HG03342 (cell line): Measurements from ENCODE around the gene NYAP1.
"Not testable (repeated sequence)": the region's sequence is repeated elsewhere in the genome, so short reads cannot be mapped to it uniquely, and the experiment has no call there.

ENCODE experiments used
- ATAC-seq: cut with Tn5 transposase; IDR thresholded peaks from one replicate; pipeline ENCODE4 v1.9.1; 2021; ENCODE audit warnings: mild to moderate bottlenecking, moderate library complexity; ENCODE audit not compliant: unreplicated experiment

The NYAP1 gene

GRCh38 chr7:100540073-100540723 lies 56.5 kb downstream of the NYAP1 start:
- no peak for ATAC-seq

- not testable (repeated sequence) for ATAC-seq
These were observed 57.6 kb downstream of the NYAP1 start for GRCh38 chr7:100541309-100541708.

DNA sequence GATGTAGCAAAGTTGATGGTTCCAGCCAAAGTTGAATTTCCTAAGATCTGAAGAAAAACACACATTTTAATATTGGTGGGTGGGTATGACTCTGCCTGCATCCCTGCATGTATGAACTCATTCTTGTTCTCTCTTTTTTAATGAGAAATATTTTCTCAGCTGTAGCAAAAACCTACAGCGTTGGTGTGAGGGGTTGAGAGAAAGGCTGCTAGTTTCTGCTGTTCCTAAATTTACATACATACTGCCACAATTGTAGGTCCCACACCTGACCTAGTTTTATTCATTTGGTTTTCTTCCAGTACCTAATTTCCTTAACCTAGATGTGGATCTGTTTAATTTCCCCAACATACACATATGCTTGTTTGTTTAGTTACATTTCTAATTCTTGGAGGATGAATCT lies 59.9 kb downstream of the NYAP1 start:
- ATAC-seq: no peak

DNA sequence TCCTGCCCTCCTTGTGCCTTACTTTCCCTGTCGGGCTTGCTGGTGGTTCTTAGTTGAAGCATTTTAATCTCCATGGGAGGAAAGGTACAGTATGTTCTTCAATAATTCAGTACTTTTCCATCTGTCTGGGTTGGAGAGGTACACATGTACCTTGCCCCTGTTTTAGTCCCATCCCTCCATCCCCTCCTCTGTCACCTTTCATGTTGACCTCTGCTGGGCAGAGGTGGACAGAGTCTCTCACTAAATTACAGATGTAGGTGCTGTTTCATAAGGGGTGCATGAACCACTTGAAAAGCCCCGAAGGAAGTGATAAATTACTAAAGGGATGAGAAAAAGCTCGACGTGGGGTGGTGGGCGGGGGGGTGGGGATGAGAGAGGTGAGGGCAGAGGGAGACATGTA lies 60.7 kb downstream of the NYAP1 start:
- ATAC-seq: no peak
